Parathyroid adenoma (tissue), 2 donors: ENCODE measurements around the gene CCDC6.

Experiments used
- H2AFZ ChIP-seq: fragments of 300-600 bp; sonication (generic); one replicate; pipeline ENCODE4 v1.7.0; 2017; ENCODE audit warnings: antibody characterized with exemption, mild to moderate bottlenecking
- H3K27ac ChIP-seq: fragments of 300-600 bp; sonication (generic); one replicate; pipeline ENCODE4 v1.7.0; 2017
- H3K27me3 ChIP-seq: fragments of 300-600 bp; sonication (generic); one replicate; pipeline ENCODE4 v1.7.0; 2017; ENCODE audit warnings: low read length; ENCODE audit not compliant: control insufficient read depth, insufficient read depth
- H3K36me3 ChIP-seq: fragments of 300-600 bp; sonication (generic); one replicate; pipeline ENCODE4 v1.7.0; 2017; ENCODE audit warnings: low read length; ENCODE audit not compliant: control insufficient read depth, insufficient read depth
- H3K4me1 ChIP-seq: fragments of 300-600 bp; sonication (generic); one replicate; pipeline ENCODE4 v1.7.0; 2017; ENCODE audit warnings: control low read depth
- H3K4me2 ChIP-seq: fragments of 300-600 bp; sonication (generic); one replicate; pipeline ENCODE4 v1.7.0; 2017; ENCODE audit warnings: low read length
- H3K4me3 ChIP-seq: fragments of 300-600 bp; sonication (generic); one replicate; pipeline ENCODE4 v1.7.0; 2017; ENCODE audit warnings: low read depth, low read length
- H3K79me2 ChIP-seq: fragments of 300-600 bp; sonication (generic); one replicate; pipeline ENCODE4 v1.7.0; 2017; ENCODE audit warnings: control low read depth
- H3K9ac ChIP-seq: fragments of 300-600 bp; sonication (generic); one replicate; pipeline ENCODE4 v1.7.0; 2017; ENCODE audit warnings: mild to moderate bottlenecking
- H3K9me3 ChIP-seq: fragments of 300-600 bp; sonication (generic); one replicate; pipeline ENCODE4 v1.7.0; 2017; ENCODE audit warnings: low read length; ENCODE audit not compliant: control insufficient read depth
- TF ChIP-seq, protein P1 (sequence below): fragments of 300-600 bp; sonication (generic); IDR thresholded peaks from one replicate; pipeline ENCODE4 v1.7.0; 2017; ENCODE audit warnings: antibody characterized with exemption, mild to moderate bottlenecking
- donor health status: primary hyperparathyroidism.

CCDC6 gene

DNA sequence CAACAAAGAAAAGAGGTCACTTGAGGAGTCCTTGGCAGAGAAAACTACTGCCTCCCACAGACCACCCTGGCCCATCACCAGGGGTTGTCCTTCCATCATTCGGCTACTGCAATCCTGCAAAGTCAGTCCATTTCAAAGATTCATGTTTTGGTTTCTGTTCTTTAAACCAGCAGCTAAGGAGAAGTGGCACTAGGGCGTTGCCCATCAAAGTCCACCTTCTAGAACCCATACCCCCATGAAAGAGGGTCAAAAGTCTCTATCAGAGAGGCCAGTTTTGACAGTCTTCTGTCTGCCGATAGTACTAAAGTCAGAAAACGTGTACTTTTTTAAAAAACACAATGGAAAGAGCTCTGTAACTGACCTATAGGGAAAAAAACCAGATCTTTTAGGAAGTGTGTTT is 14.4 kb downstream of the CCDC6 start:
- no peaks in the 10 kb centered on the region for H3K9me3 ChIP-seq
- no peak overlapping the region for H3K27ac ChIP-seq
- TF ChIP-seq, protein P1, sequence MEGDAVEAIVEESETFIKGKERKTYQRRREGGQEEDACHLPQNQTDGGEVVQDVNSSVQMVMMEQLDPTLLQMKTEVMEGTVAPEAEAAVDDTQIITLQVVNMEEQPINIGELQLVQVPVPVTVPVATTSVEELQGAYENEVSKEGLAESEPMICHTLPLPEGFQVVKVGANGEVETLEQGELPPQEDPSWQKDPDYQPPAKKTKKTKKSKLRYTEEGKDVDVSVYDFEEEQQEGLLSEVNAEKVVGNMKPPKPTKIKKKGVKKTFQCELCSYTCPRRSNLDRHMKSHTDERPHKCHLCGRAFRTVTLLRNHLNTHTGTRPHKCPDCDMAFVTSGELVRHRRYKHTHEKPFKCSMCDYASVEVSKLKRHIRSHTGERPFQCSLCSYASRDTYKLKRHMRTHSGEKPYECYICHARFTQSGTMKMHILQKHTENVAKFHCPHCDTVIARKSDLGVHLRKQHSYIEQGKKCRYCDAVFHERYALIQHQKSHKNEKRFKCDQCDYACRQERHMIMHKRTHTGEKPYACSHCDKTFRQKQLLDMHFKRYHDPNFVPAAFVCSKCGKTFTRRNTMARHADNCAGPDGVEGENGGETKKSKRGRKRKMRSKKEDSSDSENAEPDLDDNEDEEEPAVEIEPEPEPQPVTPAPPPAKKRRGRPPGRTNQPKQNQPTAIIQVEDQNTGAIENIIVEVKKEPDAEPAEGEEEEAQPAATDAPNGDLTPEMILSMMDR = no peak
- H2AFZ ChIP-seq = no peak overlapping the region
- H3K79me2 ChIP-seq = peaks cover 72% of the 10 kb centered on the region
- peaks cover 14% of the 10 kb centered on the region for H3K4me1 ChIP-seq
- no peaks in the 10 kb centered on the region for H3K27me3 ChIP-seq
- no peak overlapping the region for H3K4me2 ChIP-seq
- H3K4me3 ChIP-seq = no peak overlapping the region
- no peak overlapping the region for H3K9ac ChIP-seq
- no peaks in the 10 kb centered on the region for H3K36me3 ChIP-seq

DNA sequence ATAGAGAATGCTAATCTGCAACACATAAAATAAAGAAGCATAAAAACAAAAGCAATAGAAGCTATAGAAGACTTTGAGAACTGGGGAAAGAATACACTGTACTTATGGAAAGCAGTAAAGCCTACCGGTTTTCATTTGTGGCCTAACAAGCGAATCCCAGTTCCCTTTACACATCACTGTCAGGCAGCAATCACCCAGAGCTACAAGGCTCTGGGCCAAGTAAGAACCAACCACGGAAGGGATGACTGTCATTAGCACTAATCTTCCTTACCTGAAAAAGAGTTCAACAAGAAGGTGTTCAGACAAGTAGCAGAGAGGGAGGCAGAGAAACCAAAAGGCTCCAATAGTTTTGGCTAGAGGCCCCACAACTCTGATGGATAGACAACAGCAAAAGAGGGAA is 15.0 kb downstream of the CCDC6 start:
- Histone ChIP-seq H3K79me2 (peaks cover 69% of the 10 kb centered on the region), H2AFZ (no peak overlapping the region), H3K9me3 (no peaks in the 10 kb centered on the region), H3K27me3 (no peaks in the 10 kb centered on the region), H3K4me1 (peaks cover 14% of the 10 kb centered on the region), H3K27ac (no peak overlapping the region), H3K4me2 (no peak overlapping the region), H3K4me3 (no peak overlapping the region), H3K36me3 (no peaks in the 10 kb centered on the region), H3K9ac (no peak overlapping the region)
- TF ChIP-seq, protein P1 = no peak

DNA sequence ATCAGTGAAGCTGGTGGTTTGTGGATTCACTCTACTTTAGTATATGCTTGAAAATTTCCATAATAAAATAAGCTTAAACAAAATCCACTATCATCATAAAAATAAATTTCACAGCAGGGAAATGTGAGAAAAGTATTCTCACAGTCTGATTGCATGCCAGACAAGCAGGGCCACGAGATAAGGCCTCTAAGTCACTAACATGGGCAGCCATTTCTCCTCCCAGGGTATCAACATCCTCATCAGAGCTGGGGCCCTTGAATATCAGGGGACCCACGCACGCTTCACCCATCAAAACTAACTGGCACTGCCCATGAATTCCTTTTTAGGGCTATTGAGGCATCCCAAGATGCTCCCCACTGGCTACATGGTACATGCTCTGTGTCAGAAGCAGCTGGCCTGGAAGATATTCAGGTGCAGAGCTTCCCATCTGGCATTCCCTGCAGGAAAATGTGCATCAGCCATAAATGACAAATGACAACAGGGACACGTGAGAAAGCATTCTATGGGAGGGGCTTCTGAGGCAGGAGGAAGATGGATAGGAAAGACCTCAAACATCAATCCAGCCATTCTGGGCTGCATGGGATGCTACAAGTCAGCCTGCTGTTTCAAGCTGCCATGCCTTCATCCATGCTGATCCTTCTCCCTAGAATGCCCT is 17.4 kb downstream of the CCDC6 start:
- H3K36me3 ChIP-seq = no peaks in the 10 kb centered on the region
- H3K79me2 ChIP-seq = peaks cover 66% of the 10 kb centered on the region
- no peak overlapping the region for H3K4me2 ChIP-seq
- H3K27ac ChIP-seq = no peak overlapping the region
- TF ChIP-seq, protein P1 = no peak
- H3K9me3 ChIP-seq = no peaks in the 10 kb centered on the region
- no peak overlapping the region for H3K9ac ChIP-seq
- no peak overlapping the region for H2AFZ ChIP-seq
- no peak overlapping the region for H3K4me3 ChIP-seq
- H3K27me3 ChIP-seq = no peaks in the 10 kb centered on the region
- peaks cover 1% of the 10 kb centered on the region for H3K4me1 ChIP-seq

DNA sequence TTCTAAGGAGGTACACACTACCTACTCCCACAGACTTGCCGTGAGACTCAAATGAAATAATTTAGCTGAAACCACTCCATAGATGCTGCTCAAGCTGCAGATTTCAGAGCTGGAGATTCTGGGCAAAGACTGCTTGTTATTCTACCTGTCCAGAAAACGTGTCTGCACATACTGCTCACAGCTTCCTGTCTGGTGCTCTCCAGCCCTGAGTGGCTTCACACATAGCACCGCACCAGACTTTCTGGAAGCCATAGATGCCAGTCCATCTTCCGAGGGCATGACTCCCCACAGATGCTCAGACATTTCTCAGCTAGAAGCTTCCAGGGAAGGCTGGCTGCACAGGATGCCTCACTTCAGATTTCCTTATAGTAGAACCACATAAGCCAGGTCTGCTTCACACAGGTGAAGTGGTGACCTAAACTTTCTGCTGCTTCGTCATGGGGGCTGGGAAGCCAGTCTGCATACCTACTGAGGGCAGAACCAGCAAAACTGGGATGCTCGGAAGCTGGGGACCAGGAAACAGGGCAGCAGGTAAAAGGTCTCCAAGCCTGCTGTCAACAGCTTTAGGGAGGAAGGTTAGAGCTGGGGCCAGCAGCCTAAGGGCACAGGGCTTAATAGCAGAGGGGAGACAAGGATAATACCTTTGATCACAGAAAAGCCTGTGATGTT is 18.2 kb downstream of the CCDC6 start:
- no peak overlapping the region for H3K4me3 ChIP-seq
- no peaks in the 10 kb centered on the region for H3K4me1 ChIP-seq
- no peak overlapping the region for H3K27ac ChIP-seq

More for the DNA sequence above, 18.2 kb downstream of the CCDC6 start:
- Histone ChIP-seq H3K27me3 (no peaks in the 10 kb centered on the region), H3K9ac (no peak overlapping the region), H3K9me3 (no peaks in the 10 kb centered on the region), H3K36me3 (no peaks in the 10 kb centered on the region), H2AFZ (no peak overlapping the region), H3K79me2 (peaks cover 64% of the 10 kb centered on the region), H3K4me2 (no peak overlapping the region)
- TF ChIP-seq, protein P1 = no peak
